Measurements from ENCODE around the gene DIDO1.

Gene DIDO1

GRCh38 chr20:62952968-62953838 is 26.9 kb upstream of the DIDO1 start:
- TF ChIP-seq, protein P1, sequence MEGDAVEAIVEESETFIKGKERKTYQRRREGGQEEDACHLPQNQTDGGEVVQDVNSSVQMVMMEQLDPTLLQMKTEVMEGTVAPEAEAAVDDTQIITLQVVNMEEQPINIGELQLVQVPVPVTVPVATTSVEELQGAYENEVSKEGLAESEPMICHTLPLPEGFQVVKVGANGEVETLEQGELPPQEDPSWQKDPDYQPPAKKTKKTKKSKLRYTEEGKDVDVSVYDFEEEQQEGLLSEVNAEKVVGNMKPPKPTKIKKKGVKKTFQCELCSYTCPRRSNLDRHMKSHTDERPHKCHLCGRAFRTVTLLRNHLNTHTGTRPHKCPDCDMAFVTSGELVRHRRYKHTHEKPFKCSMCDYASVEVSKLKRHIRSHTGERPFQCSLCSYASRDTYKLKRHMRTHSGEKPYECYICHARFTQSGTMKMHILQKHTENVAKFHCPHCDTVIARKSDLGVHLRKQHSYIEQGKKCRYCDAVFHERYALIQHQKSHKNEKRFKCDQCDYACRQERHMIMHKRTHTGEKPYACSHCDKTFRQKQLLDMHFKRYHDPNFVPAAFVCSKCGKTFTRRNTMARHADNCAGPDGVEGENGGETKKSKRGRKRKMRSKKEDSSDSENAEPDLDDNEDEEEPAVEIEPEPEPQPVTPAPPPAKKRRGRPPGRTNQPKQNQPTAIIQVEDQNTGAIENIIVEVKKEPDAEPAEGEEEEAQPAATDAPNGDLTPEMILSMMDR (IDR thresholded peaks at IDR 0.05): no peak

- TF ChIP-seq, protein P1 (IDR thresholded peaks at IDR 0.05): no peak
These were observed 26.2 kb upstream of the DIDO1 start, which contains the start of gene SLC17A9 for GRCh38 chr20:62952373-62952967. Gene SLC17A9, plus strand, starts transcription at chr20:62952709. Its CDS starts 122 bp downstream, at chr20:62952831.

DNA sequence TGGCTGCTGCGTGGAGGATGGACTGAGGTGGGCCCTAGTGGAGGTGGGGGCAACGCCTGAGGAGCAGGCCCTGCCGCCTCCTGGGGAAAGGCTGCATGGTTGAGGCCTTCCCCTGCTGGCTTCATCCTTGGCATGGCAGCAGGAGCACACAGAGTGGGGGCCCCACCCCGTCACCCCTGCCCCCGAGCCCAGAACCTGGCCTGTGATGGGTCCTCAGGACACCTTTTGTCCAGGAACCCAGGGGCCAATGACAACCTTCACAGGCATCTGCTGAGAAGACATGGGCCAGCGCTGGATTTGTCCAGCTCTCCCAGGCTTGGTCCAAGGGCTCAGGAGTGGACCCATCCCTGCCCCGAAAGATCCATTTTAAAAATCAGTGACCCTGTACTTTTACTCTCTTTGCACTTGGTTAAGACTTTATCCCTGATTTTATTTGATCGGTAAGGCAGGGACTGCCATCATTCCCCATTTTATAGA is 25.6 kb upstream of the DIDO1 start:
- TF ChIP-seq, protein P1 (IDR thresholded peaks at IDR 0.05): no peak

DNA sequence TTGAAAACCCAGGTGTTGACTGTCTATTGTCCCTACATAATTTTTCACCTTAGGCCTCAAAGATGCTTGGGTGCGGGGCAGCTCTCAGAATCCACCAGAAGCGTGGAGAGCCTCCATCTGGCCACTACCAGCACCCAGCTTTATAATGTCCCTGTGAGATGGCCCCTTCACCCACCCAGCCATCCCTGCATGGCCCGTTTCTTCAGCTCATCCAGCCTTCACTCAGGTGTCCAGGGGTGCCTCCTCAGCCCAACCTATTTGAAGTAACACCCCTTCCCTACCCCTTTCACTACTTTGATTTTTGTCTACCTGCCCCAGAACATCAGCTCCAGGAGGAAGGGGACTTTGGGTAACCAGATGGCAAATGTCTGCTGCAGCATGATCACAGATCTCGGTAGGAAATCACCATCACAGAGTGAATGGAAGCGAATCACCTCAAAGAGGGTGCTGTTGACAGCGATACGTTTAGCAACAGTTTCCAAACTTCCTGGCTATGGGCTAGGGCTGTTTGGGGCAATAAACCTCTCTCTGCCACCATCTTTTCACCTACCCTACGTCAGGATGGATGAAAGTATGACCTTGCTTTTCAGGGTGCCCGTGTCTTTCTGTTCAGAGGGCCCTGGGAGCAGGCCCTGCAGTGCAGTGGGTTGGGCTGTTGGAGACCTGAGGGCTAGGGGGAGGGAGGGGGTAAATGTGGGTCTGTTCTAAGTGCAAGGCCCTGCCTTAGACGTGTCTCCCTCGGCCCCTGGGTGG is 25.0 kb upstream of the DIDO1 start:
- TF ChIP-seq, protein P1 (IDR thresholded peaks at IDR 0.05): no peak

GRCh38 chr20:62950741-62951140 is 24.4 kb upstream of the DIDO1 start:
- TF ChIP-seq, protein P1 (IDR thresholded peaks at IDR 0.05): no peak

GRCh38 chr20:62949962-62950361 is 23.7 kb upstream of the DIDO1 start:
- TF ChIP-seq, protein P1 (IDR thresholded peaks at IDR 0.05): no peak

- TF ChIP-seq, protein P1 (IDR thresholded peaks at IDR 0.05): no peak
These were observed 23.0 kb upstream of the DIDO1 start for GRCh38 chr20:62949153-62949821.

Data from LNCAP (cell line).